ENCODE measurements around the gene SDR9C7. TPM values are rescaled to one million over a fixed set of nuclear protein-coding genes. Genes with fewer than 3 reads are reported as not detected.
"Not testable (repeated sequence)": the region's sequence is repeated elsewhere in the genome, so short reads cannot be mapped to it uniquely, and the experiment has no call there.

SDR9C7 gene
- total RNA-seq, 2 donors from 2014 or later, result not detected

DNA sequence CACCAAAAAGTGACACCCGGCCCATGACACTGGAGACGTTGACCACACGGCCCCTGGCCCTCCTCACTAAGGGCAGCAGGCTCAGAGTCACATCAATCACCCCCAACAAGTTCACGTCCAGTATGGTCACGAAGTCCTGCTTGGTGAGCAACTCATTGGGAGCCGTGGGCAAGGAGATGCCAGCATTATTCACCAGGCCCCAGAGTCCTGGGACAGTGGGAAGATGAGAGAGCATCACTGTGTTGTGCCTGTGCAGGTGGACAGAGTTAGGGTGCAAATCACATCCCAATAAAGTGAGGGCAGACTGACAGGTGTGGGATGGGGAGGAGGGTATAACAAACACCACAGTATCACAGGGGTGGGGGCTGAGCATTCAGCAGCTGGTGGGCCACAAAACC, 20.7 kb upstream of the SDR9C7 start:
- DNase-seq (no peak), ATAC-seq (no peak)
- intact Hi-C loops (cut with DNase I), result no loop called here

DNA sequence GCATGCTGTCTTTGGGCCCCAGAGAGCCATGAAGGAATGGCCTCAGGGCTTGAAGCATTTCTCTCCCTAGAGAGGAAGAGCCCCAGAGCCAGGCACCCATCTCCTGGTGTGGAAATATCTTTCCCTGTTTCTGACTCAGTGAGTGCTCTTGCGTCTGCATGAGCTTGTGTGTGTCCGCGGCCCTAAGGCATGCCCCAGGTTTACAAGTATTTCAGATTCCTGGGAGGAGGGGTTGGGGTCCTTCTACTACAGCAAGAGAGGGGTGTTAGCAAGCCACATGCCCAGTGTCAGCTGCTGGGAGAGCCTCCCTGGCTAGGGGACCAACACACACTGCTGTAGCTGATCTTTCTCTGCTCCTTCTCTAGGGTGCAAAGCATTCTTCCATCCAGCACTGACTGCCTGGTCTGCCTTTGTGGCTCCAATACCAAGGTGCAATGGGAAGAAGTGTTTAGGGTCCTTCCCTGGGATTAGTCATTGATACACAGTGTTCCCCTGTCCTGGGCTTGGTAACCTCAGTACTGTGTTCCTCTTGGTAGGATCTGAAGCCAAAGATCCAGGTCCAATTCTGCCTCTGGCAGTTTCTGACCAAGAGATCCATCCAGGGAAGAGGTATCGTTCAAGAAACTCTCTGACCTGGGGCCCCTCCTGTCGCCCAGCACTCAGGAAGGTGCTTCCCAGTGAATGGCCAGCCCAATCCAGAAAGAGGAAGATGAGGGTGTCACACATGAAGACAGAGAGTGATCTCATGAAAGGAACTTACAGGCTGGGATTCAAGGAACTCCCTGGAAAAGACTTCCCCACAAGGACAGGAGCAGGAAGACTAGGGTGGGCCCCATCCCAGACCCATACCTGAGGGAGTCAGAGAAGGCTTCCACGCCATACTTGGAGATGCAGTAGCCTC, 20.1 kb upstream of the SDR9C7 start:
- DNase-seq (no peak), ATAC-seq (no peak)
- intact Hi-C loops (cut with DNase I), result no loop called here

DNA sequence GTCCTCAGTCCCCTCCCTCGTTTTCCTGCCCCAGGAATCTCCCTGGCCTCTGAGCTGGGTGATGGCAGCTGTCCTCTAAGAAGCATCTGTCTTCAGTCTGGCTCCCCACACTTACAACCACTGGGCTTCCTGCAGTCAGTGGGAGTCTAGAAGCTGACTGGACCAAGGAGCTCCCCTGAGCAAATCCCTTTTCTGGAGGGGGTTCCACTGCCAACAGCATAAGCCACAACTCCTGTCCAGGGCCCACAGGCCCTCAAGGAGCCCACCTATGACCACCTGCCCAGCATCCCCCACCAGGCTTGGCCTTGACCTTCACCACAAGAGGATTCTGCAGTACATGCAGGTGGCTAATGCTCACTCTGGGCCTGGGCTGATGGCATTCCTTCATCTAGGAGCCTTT, 19.1 kb upstream of the SDR9C7 start:
- ATAC-seq (no peak), DNase-seq (no peak)

DNA sequence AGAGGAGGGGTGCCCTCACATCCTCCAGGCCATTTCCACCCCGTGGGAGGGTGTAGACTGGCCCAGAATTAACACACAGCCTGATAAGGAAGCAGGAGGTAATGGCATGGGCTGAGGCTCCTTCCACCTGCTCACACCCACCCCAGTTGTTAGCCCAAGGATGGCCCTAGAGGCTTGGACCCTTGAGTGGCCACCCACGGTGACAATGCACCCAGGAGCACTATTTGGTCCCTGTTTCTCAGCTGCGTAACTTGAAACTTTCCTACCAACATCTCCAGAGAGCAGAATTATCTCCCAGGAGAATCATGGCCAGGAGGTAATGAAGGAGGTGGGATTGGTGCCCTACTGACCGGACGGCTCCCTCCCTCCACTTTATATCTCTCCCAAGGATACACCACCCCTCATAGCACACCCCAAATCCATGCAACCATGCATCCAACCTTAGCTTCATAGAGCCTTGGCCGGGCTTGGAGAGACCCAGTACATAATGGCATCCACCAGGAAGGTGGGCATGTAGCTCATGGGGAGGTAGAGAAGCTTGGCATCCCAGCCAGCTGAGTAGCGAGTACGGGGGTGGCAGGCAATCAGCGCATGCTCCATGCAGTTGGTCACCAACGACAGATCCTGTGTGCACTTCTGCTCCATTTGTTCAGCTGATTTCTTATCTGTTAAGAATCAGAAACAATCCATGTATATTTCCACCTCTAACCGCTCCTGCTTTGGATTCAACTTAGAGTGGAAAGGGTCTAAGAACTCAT, 17.6 kb upstream of the SDR9C7 start:
- intact Hi-C loops (cut with DNase I), result no loop called here
- no peak for ATAC-seq
- DNase-seq, result no peak

More for the DNA sequence above, 19.1 kb upstream of the SDR9C7 start:
- intact Hi-C loops (cut with DNase I), result no loop called here

DNA sequence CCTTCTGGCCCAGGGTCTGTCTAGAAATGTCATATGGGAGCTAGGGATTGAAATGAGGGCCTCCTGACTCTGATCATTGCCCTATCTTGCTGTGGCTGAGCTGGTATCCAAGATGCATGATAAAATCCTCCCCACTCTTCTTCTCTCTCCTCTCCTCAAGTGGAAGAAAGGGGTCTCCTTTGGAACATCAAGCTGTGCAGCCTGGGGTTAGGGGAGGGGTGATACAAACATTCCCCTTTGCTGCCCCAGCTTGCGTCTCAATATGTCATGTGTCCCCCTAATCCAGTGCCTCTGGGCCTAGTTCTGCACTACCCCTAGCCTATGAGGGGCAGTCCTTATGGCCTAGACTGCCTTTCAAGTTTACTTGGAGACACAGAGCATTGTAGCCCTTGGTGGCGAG, 14.7 kb upstream of the SDR9C7 start:
- DNase-seq, result no peak
- ATAC-seq, result no peak
- intact Hi-C loops (cut with DNase I), result no loop called here

DNA sequence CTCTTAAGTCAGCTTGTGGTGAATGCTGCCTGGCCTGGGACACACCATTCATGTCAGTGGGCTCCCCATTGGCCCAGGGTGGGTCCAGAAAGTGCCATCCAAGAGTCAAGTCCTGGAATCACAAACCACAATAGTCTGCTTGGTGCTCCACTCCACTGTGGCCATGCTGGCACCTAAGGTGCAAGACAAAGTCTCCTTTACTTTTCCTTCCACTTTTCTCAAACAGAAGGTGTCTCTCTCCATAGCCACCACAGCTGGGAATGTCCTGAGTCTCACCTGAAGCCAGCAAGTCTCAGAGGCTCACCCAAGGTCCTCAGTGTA, 14.2 kb upstream of the SDR9C7 start:
- intact Hi-C loops (cut with DNase I), result no loop called here
- DNase-seq (no peak), ATAC-seq (no peak)

DNA sequence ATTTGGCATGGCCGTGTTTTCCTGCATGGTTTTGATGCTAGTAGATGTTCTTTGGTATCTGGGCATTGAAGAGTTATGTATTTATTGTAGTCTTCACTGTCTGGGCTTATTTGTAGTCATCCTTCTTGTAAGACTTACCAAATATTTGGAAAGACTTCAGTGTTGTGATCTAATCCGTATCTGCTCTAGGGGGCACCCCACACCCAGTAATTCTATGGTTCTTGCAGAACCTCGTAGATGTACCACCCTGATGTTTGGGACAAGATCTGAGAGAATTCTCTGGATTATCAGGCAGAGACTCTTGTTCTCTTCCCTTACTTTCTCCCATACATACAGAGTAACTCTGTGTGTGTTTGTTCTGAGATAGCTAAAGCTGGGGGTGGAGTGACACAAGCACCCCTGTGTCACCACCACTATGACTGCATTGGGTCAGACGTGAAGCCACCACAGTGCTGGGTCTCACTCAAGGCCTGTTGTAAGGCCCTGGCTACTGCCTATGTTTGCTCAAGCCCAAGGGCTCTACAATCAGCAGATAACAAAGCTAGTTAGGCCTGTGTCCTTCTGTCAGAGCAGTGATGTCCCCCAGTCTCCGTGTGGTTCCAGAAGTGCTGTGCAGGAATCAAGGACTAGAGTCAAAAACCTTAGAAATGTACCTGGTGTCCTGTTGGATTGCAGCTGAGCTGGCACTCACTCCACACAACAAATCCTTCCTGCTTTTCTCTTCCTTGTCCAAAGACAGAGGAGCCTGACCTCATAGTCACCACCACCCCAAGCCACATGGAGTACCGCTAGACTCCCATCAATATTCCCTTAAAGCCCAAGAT, 13.6 kb upstream of the SDR9C7 start:
- intact Hi-C loops (cut with DNase I), result no loop called here
- ATAC-seq (no peak), DNase-seq (no peak)

DNA sequence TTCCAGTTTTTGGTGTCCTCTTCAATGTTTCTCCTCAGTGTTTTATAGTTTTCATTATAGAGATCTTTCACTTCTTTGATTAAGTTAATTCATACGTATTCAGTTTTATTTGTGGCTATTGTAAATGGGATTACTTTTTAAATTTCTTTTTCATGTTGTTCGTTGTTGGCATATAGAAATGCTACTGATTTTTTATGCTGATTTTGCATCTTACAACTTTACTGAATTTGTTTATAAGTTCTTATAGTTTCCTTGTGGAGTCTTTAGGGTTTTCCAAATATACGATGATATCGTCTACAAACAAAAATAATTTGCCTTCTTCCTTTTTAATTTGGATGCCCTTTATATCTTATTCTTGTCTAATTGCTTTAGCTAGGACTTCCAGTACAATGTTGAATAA, 9.7 kb upstream of the SDR9C7 start:
- DNase-seq (no peak), ATAC-seq (no peak)
- intact Hi-C loops (cut with DNase I), result no loop called here

DNA sequence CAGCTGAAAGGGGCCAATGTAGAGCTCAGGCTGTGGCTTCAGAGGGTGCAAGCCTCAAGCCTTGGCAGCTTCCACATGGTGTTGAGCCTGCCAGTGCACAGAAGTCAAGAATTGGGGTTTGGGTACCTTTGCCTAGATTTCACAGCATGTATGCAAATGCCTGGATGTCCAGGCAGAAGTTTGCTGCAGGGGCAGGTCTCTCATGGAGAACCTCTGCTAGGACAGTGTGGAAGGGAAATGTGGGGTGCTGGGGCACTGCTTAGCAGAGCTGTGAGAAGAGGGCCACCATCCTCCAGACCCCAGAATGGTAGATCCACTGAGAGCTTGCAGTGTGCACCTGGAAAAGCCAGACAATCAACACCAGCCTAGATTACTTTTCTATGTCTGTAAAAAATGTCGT, 9.2 kb upstream of the SDR9C7 start:
- intact Hi-C loops (cut with DNase I); ATAC-seq; DNase-seq: not testable (repeated sequence)

DNA sequence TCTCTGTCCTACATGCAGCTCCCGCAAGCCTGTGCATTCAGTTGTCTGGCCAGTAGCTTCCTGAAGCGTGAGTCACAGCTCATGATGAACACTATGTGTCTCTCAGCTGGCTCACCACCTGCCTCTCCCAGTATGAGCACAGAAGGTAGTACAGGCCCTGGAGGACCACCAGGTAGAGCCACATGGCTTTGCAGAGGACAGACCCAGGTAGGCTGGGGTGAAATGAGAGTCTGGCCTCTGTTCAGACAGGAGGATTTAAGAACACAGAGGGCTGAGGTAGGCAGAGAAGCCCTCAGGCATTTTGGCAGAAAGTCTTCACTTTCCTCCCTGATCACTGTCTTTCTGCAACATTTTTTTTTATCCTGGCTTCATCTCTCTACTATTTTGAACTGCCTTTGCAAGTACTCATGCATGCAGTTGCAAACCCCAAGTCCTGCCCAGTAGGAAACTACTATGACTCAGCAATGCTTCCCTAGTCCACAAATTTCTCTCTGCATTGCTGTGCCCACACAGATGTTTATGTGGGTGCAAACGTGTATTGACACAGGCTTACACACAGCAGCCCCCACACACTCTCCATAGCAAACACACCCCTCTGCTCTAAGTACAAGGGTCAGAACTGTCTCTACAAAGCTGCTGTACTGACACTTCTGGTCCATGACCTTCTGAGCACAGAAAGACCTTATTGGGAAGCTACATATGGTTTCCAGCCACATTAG, 7.2 kb upstream of the SDR9C7 start:
- DNase-seq (no peak), ATAC-seq (peak in 1 of 2 donors; percentile 93)
- intact Hi-C loops (cut with DNase I), result no loop called here

DNA sequence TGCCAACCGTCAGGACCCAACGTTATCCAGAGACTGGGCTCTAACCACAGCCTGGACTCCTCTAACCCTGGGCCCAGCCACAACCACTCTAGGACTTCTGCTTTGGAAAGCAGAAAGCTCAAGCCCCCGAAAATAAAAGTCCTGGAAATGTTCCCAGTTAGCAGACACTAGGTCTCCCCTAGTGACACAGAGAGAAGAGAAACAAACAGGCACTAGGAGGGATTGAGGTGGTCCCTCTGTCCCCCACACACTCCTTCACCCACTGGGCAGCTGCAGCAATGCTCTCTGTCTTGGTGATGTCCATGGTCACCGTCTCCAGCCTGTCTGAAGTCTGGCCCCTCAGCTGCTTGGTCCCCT, 6.7 kb upstream of the SDR9C7 start:
- peak in 1 of 2 donors; percentile 13 for ATAC-seq
- intact Hi-C loops (cut with DNase I); DNase-seq: not testable (repeated sequence)

DNA sequence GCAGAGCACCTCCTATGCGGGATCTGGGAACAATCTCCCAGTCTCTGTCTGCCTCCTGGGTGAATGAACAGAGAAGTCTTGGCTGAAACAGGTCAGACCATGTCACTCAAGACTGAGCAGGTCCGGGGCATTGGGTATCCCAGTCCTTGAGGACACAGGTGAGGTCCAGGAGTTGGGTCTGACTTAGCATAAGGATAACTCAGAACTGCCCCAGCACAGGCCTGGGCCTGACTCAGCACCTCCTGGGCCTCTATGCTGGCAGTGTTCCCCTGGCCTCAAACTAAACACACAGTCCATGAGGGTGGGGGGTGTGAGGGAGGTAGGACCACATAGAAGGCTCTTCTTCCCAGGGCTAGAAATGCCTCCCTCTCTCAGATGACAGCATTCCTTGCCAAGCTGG, 1.5 kb upstream of the SDR9C7 start:
- no peak for ATAC-seq
- DNase-seq, result no peak
- intact Hi-C loops (cut with DNase I), result no loop called here

DNA sequence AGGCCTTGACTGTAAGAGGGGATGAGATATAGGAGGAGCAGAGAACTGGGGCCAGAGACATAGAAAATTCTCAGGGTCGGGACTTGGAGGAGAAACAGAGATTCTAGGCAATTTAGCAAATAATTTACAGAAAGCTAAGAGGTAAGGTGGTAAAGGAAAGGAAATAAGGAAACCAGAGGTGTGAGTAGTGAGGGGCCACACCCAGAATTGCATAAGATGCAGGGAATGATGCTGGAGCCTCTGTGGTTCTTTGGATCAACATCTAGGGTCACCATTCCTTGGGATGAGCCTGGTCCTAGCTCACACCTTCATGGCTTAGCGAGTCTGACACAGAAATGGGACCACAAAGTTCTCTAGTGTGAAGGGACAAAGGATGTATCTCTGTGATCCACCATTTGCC, 949 bp upstream of the SDR9C7 start:
- intact Hi-C loops (cut with DNase I), result no loop called here
- ATAC-seq (no peak), DNase-seq (no peak)

DNA sequence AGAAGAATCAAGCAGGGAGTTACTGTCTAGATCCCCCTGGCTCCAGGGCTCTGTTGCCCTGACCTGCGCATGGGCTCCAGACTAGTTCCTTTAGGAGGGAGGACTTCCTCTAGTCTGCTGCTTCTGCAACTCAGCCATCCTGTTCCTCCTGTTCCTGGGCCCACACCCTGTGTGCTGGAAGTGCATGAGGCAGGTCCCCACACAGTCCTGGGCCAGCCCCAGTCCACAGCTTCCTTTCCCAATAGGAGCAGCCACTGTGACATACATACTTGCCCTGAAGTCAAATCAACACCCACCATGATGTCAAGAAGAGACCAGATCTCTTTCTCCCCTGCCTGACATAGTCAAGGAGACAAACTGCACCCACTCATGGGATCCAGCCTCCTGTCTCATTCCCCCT, 1.3 kb downstream of the SDR9C7 start:
- intact Hi-C loops (cut with DNase I), result no loop called here
- DNase-seq (peak; percentile 36), ATAC-seq (peak; percentile 38 to 81)

DNA sequence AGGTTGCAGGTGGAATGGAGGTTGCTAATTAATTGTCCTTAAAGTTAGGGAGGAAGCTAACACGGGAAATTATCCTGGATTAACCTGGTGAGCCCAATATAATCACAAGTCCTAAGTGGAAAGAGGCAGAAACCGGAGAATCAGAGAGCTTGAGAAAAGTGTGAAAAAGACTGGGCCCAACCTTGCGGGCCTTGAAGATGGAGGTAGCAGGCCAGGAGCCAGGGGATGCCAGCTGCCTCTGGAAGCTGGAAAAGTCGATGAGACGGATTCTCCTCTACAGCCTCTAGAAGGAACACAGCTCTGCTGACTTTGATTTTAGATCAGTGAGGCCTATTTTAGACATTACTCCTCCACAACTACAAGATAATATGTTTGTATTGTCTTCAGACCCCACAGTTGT, 2.1 kb downstream of the SDR9C7 start:
- ATAC-seq (no peak), DNase-seq (no peak)
- intact Hi-C loops (cut with DNase I), result no loop called here

DNA sequence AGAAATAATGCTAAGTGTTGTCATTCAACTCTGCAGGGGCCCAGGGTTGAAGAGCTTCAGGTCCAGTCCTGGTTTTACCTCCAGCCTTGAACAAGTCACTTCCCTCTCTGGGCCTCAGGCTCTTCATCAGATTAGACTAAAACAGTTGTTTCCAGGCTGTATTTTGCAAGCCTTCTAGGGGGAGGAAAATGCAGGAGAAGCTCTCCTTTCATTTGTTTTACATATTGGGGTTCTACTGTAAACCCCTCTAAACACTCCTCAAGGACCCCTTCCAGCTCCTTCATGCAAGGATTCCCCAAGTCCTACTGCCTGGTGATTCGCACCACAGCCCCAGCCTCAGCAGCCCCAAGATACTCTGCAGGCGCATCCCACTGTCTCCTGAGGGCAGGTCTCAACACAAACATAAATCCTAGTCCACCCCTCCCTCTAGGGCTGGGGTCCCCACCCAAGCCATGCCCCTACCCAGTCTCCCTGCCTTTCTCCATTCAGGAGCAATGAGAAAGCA, 2.7 kb downstream of the SDR9C7 start:
- DNase-seq (no peak), ATAC-seq (peak; percentile 56 to 72)
- intact Hi-C loops (cut with DNase I), result no loop called here

DNA sequence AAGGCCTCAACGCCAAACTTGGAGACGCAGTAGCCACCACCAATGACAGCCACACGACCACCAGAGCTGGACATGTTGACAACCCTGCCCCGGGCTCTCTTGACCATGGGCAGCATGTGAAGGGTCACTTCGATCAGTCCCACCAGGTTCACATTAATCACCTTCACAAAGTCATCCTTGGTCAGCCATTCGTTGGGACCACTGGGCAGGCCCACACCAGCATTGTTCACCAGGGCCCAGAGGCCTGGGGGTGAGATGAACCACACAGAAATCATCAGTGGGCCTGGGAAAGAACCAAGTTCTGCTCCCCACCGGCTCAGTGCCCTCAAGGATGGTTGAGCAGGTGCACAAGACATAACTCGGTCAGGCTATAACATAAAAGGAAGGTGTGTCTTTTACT, 4.0 kb downstream of the SDR9C7 start:
- ATAC-seq, result no peak
- intact Hi-C loops (cut with DNase I), result no loop called here

DNA sequence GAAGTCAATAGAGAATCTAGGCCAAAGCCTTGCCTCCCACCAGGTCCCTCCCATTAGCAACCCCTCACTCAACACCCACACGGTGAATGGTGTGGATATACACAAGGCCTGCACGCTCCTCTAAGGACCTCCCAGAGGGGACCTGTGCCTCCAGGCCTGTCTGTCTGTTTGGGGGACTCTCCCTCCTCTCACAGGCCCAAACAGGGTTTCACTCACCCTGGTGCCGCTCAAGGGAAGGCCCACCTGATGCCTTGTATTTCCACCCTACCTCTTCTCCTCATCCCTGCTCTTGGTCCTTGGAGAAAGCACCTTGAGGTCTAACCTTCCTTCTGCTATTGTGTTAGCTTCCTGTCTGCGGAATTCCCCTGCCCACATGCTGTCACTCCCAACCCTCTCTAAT, 4.4 kb downstream of the SDR9C7 start:
- intact Hi-C loops (cut with DNase I), result no loop called here
- DNase-seq (no peak), ATAC-seq (no peak)

More for the DNA sequence above, 4.0 kb downstream of the SDR9C7 start:
- no peak for DNase-seq

DNA sequence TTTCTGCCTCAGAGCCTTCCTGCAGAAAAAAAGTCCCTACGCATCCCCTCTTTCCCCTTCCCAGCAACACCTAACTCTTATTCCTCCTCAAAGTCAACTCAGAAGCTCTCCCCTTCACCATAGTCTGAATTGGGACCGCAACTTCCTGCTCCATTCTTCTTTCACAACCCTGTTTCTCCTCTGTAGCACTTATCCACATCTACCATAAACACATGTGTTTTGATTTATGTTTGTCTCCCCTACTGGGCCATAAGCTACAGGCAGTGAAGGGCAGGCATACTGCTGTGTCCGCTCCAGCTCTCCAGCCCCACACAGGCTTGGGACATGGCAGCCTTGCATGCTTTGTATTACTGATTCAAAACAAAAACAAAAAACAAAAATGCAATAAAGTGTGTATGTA, 5.9 kb downstream of the SDR9C7 start:
- DNase-seq (no peak), ATAC-seq (no peak)
- intact Hi-C loops (cut with DNase I), result no loop called here

Data from left cardiac atrium (tissue), 4 donors.